GM18508 (cell line): ENCODE data around the gene GRK5.

ENCODE experiments used
- ATAC-seq: cut with Tn5 transposase; IDR thresholded peaks from one replicate; pipeline ENCODE4 v1.9.1; 2021; ENCODE audit warnings: moderate number of reproducible peaks; ENCODE audit not compliant: insufficient read depth, unreplicated experiment

The GRK5 gene

DNA sequence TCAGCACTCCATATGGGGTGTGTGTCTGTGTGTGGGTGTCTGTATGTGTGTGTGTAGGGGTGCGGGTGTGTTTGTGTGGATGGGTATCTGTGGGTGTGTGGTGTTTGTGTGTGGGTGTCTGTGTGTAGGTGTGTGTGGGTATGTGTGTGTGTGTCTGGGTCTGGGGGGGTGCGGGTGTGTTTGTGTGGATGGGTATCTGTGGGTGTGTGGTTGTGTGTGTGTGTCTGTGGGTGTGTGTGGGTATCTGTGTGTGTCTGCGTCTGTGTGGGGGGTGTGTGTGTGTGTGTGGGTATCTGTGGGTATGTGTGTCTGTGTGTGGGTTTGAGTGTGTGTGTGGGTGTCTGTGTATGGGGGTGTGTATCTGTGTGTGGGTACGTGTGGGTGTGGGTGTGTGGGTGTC lies 186.5 kb downstream of the GRK5 start:
- no peak for ATAC-seq

DNA sequence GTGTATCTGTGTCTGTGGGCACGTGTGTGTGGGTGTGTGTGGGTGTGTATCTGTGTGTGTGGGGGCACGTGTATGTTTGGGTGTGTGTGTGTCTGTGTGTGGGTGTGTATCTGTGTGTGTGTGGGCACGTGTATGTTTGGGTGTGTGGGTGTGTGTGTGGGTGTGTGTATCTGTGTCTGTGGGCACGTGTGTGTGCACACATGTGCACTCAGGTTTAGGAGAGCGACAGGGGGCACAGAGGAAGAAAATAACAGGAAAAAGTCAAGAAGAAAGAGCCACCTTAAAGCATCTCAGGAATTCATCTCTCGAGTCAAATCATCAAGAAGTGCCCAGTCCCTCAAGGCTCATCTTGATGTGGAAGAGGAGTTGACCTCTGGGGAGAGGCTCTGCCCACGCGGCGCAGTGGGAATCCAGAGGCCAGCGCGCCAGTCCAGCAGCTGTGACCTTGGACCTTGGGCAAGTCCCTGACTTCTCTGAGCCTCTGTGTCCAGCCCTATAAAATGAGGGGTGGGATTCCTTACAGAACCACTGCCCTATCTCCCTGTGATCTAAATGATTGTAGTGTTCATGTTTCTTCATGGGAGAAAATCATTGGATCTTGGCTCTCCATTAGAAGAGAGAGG lies 187.4 kb downstream of the GRK5 start:
- no peak for ATAC-seq

DNA sequence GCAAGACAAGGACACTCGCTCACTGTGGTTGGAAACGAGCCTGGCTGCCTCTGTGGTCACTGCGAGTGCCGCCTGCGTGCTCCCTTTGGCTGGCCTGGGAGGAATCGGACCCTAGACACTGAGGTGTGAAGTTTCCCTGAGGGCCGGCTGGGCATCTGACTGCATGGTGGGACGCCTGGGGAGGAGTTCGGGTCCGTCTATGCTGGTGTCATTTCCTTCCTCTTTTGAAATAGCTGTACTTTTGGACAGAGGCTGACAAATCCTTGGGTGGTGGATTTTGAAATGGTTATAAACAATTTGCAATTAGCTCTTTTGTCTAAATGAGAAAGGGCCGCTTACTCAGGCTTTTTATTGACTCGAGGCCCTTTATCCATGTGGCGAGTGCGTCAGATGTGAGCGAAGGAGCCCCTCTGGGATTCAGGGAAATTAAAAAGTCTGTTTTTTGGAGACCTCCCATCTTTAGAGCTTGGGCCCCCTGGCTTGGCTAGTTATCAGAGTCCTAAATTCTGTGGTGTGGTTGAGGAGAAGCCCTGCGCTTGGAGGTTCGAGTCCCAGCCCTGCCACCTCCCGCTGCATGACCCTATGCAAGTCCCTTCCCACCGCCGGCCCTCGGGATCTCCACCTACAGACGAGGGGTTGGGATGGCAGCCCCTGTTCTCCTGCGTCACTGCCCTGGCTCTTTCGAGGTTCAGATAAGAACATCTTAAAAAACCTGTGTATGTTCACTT lies 188.1 kb downstream of the GRK5 start:
- no peak for ATAC-seq

DNA sequence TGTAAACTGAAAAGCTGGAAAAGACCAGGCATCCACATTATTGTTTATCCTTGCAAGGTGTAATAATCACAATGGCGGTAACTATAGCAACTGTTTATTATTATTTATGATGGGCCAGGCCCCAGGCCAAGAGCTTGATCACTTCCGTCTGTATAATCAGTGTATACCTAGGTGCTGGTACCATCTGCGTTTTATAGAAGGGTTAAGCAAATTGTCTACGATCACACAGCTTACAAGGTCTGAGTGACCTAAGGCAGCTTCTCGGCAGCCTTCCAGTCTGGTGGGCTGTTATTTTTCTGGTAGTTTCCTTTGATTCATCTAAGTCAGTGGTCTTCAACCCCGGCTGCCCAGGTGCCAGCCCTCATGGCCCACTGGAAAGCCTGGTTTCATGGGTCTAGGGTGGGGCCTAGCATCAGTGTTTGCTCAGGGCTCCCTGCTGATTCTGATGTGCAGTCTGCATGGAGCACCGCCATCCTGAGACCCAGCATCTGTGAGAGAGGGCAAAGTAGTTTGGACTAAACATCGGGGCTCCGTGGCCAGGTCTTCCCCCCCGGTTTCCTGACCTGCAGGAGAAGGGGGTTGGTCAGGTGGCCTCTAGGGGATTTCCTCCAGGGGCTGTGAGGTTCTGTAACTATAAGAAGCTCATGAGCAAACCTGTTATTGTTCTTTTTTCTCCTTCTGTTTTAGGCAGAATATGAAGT lies 188.8 kb downstream of the GRK5 start:
- no peak for ATAC-seq

DNA sequence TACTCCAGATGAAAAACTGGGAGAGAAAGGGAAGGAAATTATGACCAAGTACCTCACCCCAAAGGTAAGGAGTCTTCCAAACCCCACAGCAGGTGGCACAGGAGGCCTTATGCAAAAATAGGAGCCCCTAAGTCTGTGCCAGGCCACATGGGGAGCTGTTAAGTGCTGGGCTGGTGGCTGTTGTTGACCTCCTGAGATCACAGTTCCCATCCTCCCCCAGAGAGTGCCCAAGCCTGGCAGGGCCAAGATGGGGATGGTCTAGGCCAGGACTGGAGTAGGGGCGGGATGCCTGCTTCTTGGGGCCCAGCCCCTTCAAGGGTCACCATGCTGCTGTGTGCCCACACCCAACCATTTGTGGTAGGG lies 189.3 kb downstream of the GRK5 start:
- ATAC-seq: no peak

DNA sequence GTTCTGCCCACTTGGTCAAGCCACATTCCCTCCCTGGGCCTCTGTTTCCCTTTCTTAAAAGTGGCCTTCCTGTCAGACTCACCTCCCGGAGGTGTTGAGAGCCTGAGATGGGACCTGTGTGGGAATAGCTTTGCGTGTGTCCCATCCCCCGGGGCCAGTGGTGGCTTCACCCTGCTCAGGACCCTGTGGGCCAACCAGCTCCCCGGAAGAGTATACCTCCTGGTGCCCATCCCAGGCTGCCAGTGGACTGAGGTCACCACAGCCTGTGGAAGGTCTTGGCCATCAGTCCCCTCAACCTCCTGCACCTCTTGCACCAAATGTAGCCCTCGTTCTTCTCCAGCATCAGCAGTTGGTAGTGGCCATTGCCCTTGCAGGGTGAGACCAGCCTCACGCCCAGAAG lies 190.0 kb downstream of the GRK5 start:
- ATAC-seq: no peak

DNA sequence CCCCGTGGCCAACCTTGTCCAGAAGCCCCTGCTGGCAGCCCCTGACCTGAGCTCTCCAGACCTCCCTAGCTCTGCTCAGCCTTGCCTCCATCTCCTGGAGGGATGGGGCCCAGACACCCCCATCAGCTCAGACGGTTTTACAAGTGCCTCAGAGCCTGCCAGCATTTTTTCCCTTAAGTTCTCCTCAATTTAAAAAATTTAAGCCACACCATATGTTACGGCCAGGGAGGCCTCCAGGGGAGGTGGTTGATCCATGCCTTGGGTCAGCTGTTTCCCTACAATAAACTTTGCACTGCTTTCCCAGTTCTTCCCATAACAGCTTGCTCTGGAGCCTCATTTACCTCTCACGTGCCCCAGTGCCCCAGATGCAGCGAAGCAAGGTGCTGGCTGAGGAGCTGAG lies 191.6 kb downstream of the GRK5 start:
- ATAC-seq: no peak

DNA sequence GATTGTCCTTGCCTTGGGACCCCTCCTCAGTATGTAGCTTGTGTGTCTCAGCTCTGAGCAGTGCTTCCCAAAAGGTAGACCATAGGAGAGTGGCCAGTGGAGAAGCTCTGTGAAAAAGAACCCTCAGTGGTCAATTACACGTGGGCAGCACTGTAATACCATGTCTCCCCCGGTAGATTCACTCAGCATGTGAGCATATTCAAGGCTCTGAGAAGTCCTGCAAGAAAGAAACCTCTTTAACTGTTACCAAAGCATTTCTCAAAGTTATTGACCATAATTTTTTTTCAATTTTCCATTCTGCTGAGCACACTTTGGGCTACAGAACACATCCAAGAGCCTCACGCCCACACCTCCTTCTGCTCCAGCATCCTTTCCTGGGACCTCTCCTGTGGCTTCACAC lies 192.1 kb downstream of the GRK5 start:
- no peak for ATAC-seq

DNA sequence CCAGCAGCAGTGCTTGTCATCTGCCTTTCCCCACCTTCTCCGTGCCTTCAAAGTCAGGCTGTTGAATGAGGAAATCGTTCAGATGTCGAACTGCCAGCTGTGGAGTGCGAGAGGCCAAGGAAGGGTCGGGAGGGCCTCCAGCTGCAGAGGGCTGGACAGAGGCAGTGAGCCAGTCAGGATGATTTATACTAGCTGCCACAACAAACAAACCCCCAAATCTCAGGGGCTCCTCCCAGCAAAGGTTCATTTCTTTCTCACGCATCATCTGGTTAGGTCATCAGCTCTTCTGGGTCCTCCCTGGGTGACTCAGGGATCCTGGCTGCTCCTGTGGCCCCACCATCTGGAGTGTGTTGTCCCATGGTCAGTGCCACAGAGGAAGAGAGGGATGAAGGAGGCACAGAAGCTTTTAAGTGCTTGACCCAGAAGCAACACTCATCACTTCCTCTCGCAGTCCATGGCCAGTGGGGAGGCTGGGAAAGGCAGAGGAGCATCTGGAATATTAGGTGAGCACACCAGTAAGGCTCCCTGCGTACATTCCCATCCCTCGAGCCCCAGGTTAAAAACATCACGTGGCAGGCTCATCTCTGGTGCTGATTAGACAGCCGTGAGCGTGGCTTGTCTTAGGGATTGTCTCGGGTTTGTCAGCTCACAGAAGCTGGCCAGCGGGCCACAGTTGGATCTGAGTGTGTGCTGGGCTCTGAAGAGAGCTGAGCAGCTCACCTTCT lies 194.5 kb downstream of the GRK5 start:
- ATAC-seq: no peak

DNA sequence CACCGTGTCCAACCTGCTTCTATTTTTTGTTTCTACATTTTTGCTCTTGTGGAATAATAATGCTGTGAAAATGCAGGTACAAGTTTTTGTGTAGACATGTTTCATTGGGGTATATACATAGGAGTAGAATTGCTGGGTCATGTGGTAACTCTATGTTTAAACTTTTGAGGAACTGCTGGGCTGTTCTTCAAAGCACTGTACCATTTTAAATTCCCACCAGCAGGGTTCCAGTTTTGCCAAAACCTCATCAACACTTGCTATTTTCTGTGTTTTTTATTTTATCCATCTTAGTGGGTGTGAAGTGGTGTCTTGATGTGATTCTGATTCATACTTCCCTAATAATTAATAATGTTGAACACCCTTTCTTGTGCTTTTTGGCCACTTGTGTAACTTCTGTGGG lies 196.6 kb downstream of the GRK5 start:
- ATAC-seq: no peak

DNA sequence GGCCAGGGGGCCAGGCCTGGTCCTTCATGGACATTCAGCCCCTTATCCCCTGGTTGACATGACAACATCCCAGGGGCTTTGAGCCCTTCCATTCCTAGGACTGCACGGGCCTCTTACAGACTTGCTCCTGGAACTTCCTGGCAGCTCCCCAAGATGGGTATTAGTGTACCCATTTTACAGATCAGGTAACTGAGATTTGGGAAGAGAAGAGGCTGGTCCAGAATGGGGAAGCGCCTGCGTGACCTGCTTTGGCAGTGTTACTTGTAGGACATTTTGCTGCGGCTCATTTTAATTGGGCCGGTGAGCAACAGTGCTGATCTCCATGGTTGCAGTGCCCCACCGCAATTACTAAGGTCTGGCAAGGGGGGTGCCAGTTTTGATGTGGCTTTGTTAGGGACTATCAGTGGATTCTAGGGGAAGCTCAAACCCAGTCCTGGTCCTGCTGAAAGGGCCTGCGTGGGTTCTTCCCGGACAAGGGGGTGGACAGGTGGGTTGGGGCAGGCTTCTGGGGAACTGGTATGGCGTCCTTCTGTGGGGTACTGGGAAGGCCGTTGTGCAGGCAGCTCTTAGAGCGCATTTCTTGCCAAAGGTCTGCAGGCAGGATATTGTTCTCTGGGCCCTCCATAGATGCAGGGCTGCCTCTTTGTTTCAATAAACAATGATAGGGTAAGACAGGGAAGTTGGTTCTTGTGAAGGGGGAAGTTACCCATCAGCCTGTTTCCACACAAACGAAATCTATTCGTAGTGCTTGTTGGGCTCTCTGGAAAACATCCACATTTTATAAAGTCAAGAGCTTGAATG lies 197.5 kb downstream of the GRK5 start:
- no peak for ATAC-seq

DNA sequence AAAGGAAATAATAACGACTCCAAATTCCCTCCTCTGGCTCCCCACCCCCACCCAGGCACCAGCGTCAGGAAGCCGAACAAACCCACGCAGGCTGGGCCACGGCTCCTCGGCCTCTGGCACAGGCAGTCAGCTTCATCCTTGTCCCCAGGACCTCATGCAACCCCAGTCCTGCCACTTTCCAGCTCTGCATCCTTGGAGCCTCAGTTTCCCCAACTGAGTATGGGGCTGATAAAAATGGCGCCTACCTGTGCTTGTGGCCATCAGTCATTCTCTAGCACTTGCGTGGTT lies 198.1 kb downstream of the GRK5 start:
- ATAC-seq: no peak

DNA sequence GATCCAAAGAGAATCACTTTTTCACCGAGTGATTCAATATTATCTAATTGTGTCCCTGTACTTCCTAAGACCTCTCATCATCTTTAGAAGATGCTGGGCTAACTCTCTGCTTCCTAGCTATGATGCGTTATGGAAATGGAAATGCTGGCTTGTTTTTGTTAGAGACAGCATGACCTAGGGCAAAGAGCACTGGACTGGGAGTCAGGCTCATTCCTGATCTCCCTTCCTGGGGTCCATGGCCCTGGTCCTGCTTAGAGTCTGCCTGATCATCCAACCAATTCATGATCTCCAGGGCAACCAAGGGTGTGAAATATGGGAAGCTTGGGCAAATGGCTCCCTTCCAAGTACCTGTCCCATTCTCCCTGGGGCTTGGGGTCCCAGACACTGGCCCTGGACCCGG lies 198.8 kb downstream of the GRK5 start:
- ATAC-seq: no peak

DNA sequence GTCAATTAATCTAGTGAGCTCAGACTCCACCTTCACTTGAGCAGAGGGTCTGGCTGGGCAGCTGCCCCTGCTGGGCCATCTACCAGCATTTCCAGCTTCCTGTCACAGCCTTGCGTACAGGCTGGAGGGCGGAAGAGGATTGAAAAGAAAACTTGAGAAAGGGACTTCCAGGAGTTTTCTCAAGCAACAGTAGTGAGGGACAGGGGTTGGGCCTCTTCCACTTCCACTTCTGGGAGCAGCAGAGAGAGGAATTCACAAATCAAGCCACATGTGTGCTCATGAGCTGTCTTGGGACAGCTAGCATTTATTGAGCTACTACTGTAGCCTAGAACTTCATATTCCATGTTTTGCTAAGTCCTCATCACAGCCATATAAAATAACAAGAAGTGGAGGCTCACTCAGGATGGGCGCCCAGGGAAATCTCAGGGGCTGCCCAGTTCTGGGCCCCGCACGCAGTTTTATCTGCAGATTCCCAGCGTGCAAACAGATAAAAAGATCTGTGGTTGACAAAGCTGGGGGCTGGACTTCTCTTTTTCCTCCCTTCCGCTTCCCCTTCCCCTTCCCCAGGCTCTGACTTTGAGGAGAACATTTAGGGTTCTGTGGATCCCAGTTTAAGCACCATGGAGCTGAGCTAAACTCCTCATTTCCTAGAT lies 199.4 kb downstream of the GRK5 start:
- no peak for ATAC-seq

DNA sequence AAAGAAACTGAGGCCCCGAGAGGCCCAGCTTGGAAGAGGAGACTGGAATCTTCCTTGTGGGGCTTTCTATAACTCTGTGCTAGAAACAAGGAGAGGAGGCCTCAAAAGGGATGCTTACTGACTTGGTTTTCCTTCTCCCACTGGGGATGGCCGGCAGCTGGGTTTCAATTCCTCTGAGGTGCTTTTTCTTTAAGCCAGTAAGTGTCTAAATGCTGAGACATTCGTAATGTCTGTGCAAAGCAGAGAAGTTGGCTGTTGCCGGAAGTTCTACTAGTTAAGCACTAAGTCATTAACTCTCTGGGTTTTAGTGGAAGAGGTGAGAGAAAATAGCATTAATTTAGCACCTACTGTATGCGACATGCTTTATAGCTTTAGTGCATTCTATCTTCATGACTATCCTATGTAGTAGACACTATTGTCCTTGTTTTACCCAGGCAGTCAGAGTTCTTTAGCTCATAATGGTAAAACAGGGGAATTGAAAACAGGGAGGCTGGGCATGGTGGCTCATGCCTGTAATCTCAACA lies 199.9 kb downstream of the GRK5 start:
- ATAC-seq: no peak

DNA sequence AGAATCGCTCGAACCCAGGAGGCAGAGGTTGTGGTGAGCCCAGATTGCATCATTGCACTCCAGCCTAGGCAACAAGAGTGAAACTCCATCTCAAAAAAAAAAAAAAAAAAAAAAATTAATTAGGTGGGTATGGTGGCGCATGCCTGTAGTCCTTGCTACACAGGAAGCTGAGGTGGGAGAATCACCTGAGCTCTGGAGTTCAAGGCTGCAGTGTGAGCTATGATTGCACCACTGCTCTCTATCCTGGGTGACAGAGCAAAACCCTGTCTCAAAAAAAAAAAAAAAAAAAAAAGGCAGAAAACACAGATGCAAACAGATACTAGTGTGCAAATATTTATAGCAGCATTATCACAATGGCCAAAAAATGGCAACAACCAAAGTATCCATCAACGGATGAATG lies 200.7 kb downstream of the GRK5 start:
- no peak for ATAC-seq

DNA sequence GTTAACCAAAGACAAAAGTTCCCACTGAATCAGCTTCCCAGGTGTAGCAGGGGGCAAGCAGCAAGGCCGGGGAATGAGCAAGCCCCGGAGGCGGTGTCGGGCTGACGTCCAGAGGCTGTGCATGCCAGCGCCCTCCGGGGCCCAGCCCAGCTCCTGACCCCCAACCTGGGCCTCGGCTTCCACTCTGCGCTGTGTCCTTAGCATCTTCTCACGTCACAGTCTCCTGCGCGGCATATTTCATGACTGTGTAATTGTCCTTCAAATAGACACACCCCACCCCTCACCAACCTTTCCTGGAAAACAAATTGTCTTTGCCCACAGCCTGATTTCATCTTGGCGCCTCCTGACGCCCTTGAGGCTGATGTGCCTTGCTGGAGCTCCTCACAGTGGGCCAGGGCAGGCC lies 201.6 kb downstream of the GRK5 start:
- no peak for ATAC-seq

DNA sequence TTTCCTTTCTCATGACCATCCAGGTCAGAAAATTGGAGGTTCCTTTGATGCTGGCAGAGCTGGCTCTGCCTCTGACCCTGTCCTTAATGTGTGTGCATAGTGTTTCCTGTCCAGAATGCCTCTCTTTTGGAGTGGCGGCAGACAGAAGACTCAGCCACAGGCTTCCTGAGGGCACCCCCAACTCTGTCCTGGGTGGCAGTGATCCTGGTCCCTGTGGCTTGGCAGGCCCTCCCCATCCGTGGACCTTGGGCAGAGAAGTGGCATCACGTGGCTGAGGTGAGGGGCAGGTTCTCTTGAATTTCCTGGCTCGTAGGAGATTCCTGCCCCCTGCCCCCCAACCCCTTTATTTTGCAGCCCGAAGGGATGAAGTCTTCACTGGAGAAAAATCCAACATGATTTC lies 202.0 kb downstream of the GRK5 start:
- no peak for ATAC-seq

DNA sequence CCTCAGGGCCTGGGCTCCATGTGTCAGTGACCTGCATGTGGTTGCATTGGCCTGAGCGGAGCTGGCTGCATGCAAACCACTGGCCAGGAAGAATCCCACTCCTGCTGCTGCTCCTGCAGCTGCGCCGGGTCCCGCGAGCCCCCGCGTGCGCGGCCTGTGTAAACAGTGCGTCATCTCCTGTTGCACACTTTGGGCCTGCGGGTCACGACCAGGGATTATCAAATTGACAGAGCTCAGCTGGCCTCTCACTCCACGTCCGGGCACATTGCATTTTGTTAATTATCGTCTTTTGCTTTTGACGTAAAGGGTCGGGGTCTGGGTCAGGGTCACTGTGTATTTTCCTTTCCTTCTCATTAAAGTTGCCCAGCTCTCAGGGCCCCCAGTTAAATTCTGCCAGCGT lies 202.5 kb downstream of the GRK5 start:
- ATAC-seq: no peak
